GM23338 (cell line): ENCODE measurements around the gene OR8I2. TPM values are rescaled to one million over a fixed set of nuclear protein-coding genes. Genes with fewer than 3 reads are reported as not detected.

ENCODE experiments used
- polyA plus RNA-seq: library from polyadenylated mRNA; unstranded; fragments of >200 nt; fragmentation: Nextera tagmentation; extraction: Ambion mirVana; gene quantifications from 2 replicates; pipeline ENCODE4 v1.2.1, GENCODE V29; 2016
- small RNA-seq: library from RNA; depleted of rRNA; stranded (forward); fragments of <200 nt; gene quantifications from one replicate; pipeline ENCODE3, GENCODE V24; 2014; ENCODE audit warnings: low replicate concordance
- total RNA-seq: library from RNA; depleted of rRNA; stranded (reverse); fragments of >200 nt; shearing (Covaris generic); gene quantifications from 2 replicates; pipeline ENCODE4 v1.2.3, GENCODE V29; 2014; rRNA removed

The OR8I2 gene
- total and polyA plus RNA-seq, 2 experiments from 2014 or later = not detected

Small RNA genes lying within 50 kb of the gene (small RNA-seq; reads per million reads assigned to genes)
- not detected for gene OR8I4P

Other genes starting within 250 kb of the OR8I2 start
- gene TRIM51, start 210.0 kb upstream of the OR8I2 start, total RNA-seq = not detected in 2 replicates
- gene TRIM51, start 210.0 kb upstream of the OR8I2 start, polyA plus RNA-seq = 0.14 and 0.21 TPM in 2 replicates
- not detected in 2 replicates for gene OR5W2, start 178.7 kb upstream of the OR8I2 start, total RNA-seq
- not detected in 2 replicates for gene OR5W2, start 178.7 kb upstream of the OR8I2 start, polyA plus RNA-seq
- gene OR5I1, start 156.9 kb upstream of the OR8I2 start, total RNA-seq = not detected in 2 replicates
- not detected in 2 replicates for gene OR5I1, start 156.9 kb upstream of the OR8I2 start, polyA plus RNA-seq
- 0.10 and 0.58 TPM in 2 replicates for gene OR10AG1, start 123.4 kb upstream of the OR8I2 start, total RNA-seq
- gene OR10AG1, start 123.4 kb upstream of the OR8I2 start, polyA plus RNA-seq = 0.06 TPM in 1 of 2 replicates, not detected in the other
- not detected in 2 replicates for gene OR5F1, start 98.7 kb upstream of the OR8I2 start, total RNA-seq
- not detected in 2 replicates for gene OR5F1, start 98.7 kb upstream of the OR8I2 start, polyA plus RNA-seq
- gene OR5AS1, start 65.7 kb upstream of the OR8I2 start, total RNA-seq = not detected in 2 replicates
- not detected in 2 replicates for gene OR5AS1, start 65.7 kb upstream of the OR8I2 start, polyA plus RNA-seq
- gene OR8H2, start 10.4 kb downstream of the OR8I2 start, total RNA-seq = not detected in 2 replicates
- not detected in 2 replicates for gene OR8H2, start 10.4 kb downstream of the OR8I2 start, polyA plus RNA-seq
- not detected in 2 replicates for gene OR8H3, start 29.1 kb downstream of the OR8I2 start, total RNA-seq
- gene OR8H3, start 29.1 kb downstream of the OR8I2 start, polyA plus RNA-seq = not detected in 2 replicates
- not detected in 2 replicates for gene OR8J3, start 46.9 kb downstream of the OR8I2 start, total RNA-seq
- not detected in 2 replicates for gene OR8J3, start 46.9 kb downstream of the OR8I2 start, polyA plus RNA-seq
- gene OR8K5, start 67.0 kb downstream of the OR8I2 start, total RNA-seq = not detected in 2 replicates
- gene OR8K5, start 67.0 kb downstream of the OR8I2 start, polyA plus RNA-seq = not detected in 2 replicates
- not detected in 2 replicates for gene OR5J2, start 83.3 kb downstream of the OR8I2 start, total RNA-seq
- gene OR5J2, start 83.3 kb downstream of the OR8I2 start, polyA plus RNA-seq = not detected in 2 replicates
- not detected in 2 replicates for gene OR5T2, start 140.9 kb downstream of the OR8I2 start, total RNA-seq
- gene OR5T2, start 140.9 kb downstream of the OR8I2 start, polyA plus RNA-seq = not detected in 2 replicates
- not detected in 2 replicates for gene OR5T3, start 158.9 kb downstream of the OR8I2 start, total RNA-seq
- gene OR5T3, start 158.9 kb downstream of the OR8I2 start, polyA plus RNA-seq = not detected in 2 replicates
- not detected in 2 replicates for gene OR5T1, start 180.8 kb downstream of the OR8I2 start, total RNA-seq
- not detected in 2 replicates for gene OR5T1, start 180.8 kb downstream of the OR8I2 start, polyA plus RNA-seq
- not detected in 2 replicates for gene OR8H1, start 198.9 kb downstream of the OR8I2 start, total RNA-seq
- gene OR8H1, start 198.9 kb downstream of the OR8I2 start, polyA plus RNA-seq = not detected in 2 replicates
- gene OR8K3, start 221.8 kb downstream of the OR8I2 start, total RNA-seq = not detected in 2 replicates
- gene OR8K3, start 221.8 kb downstream of the OR8I2 start, polyA plus RNA-seq = not detected in 2 replicates